Dermis microvascular lymphatic vessel endothelial cell (primary cell): ENCODE data around the gene ADAMTS16. TPM values are rescaled to one million over a fixed set of nuclear protein-coding genes. Genes with fewer than 3 reads are reported as not detected.

Source experiments
- DNase-seq, 2 donors: peaks; one replicate each; pipeline versions ENCODE4 v3.0.0 to v3.0.0-alpha.2; 2010; ENCODE audit warnings: low read depth in 2 of 2
- total RNA-seq: library from RNA; depleted of rRNA; stranded (reverse); fragments of >200 nt; gene quantifications from 2 replicates; pipeline ENCODE4 v1.2.1, GENCODE V29; 2014

Gene ADAMTS16
- total RNA-seq, 1 donor from 2014 or later = not detected

GRCh38 chr5:5287419-5287818 is 147.3 kb downstream of the ADAMTS16 start:
- DNase-seq = no peak

GRCh38 chr5:5288201-5288600 is 148.1 kb downstream of the ADAMTS16 start:
- peak; percentile 30 to 45 for DNase-seq

- no peak for DNase-seq
Observed at GRCh38 chr5:5289537-5289936, 149.4 kb downstream of the ADAMTS16 start.

GRCh38 chr5:5290674-5291334 is 150.7 kb downstream of the ADAMTS16 start:
- DNase-seq = peak in 1 of 2 donors; percentile 40

GRCh38 chr5:5291357-5291756 is 151.2 kb downstream of the ADAMTS16 start:
- DNase-seq = peak; percentile 71 to 91

- DNase-seq = no peak
Observed at GRCh38 chr5:5293029-5293428, 152.9 kb downstream of the ADAMTS16 start.

- DNase-seq = no peak
Observed at GRCh38 chr5:5294429-5294828, 154.3 kb downstream of the ADAMTS16 start.

- DNase-seq = no peak
Observed at GRCh38 chr5:5295351-5295750, 155.2 kb downstream of the ADAMTS16 start.

- DNase-seq = no peak
Observed at GRCh38 chr5:5296051-5296450, 155.9 kb downstream of the ADAMTS16 start.

GRCh38 chr5:5297432-5298067 is 157.4 kb downstream of the ADAMTS16 start:
- DNase-seq = no peak

GRCh38 chr5:5298068-5298633 is 158.0 kb downstream of the ADAMTS16 start:
- no peak for DNase-seq

GRCh38 chr5:5298841-5299541 is 158.9 kb downstream of the ADAMTS16 start:
- DNase-seq = peak in 1 of 2 donors; percentile 25

GRCh38 chr5:5301176-5301575 is 161.0 kb downstream of the ADAMTS16 start:
- no peak for DNase-seq

- DNase-seq = no peak
Observed at GRCh38 chr5:5302201-5302600, 162.1 kb downstream of the ADAMTS16 start.

- no peak for DNase-seq
Observed at GRCh38 chr5:5303242-5303641, 163.1 kb downstream of the ADAMTS16 start.

- DNase-seq = no peak
Observed at GRCh38 chr5:5304361-5305020, 164.4 kb downstream of the ADAMTS16 start.

GRCh38 chr5:5306696-5307095 is 166.6 kb downstream of the ADAMTS16 start:
- no peak for DNase-seq

GRCh38 chr5:5308319-5308718 is 168.2 kb downstream of the ADAMTS16 start:
- DNase-seq = no peak

- peak in 1 of 2 donors; percentile 68 for DNase-seq
Observed at GRCh38 chr5:5309645-5310044, 169.5 kb downstream of the ADAMTS16 start.

GRCh38 chr5:5313101-5313635 is 173.0 kb downstream of the ADAMTS16 start:
- no peak for DNase-seq

GRCh38 chr5:5314166-5314565 is 174.0 kb downstream of the ADAMTS16 start:
- no peak for DNase-seq
